ENCODE measurements around the gene LHFPL6. TPM values are rescaled to one million over a fixed set of nuclear protein-coding genes. Genes with fewer than 3 reads are reported as not detected.

Gene LHFPL6
- total and polyA plus RNA-seq, 9 of the 15 experiments (the other 6 are each of a cell fraction or from before 2014, with no cell fraction given), result 0.18 TPM; not detected in 8

- no peak for FAIRE-seq
- ATAC-seq, result no peak
- intact Hi-C loops (cut with micrococcal nuclease) (no loop called here), in situ Hi-C loops (cut with MboI) (no loop called here)
- Histone ChIP-seq H2AFZ (ENCODE audit: low read depth, low read length) (no peak overlapping the region), H3K9me3 (replicated peaks; ENCODE audit: control insufficient read depth, insufficient read depth, low read depth, low read length) (no peaks in the 10 kb centered on the region), H3K79me2 (ENCODE audit: control insufficient read depth, insufficient read depth, low read length) (no peaks in the 10 kb centered on the region), H3K27me3 (ENCODE audit: control insufficient read depth in 2 of 2, insufficient read depth in 2 of 2, low read length in 2 of 2) (no peaks in the 10 kb centered on the region), H3K27ac (ENCODE audit: extremely low read depth, low read depth, low read length) (no peak overlapping the region), H3K9me1 (ENCODE audit: control insufficient read depth, insufficient read depth, low read length) (no peaks in the 10 kb centered on the region), H3K36me3 (ENCODE audit: control insufficient read depth, insufficient read depth, low read length) (no peaks in the 10 kb centered on the region), H3K4me2 (ENCODE audit: insufficient read depth, low read length) (no peak overlapping the region), H3K9ac (ENCODE audit: insufficient read depth in 1 of 2, low read depth in 2 of 2, low read length in 2 of 2) (no peak overlapping the region), H4K20me1 (replicated peaks; ENCODE audit: control insufficient read depth, insufficient read depth, low read length) (no peaks in the 10 kb centered on the region), H3K4me1 (replicated peaks in 1 of 2; ENCODE audit: control insufficient read depth in 2 of 2, insufficient read depth in 2 of 2, low read length in 2 of 2) (no peaks in the 10 kb centered on the region), H3K4me3 (no peak overlapping the region)
- BruUV-seq (replicated peaks), result no TSS peak
- ChIA-PET CTCF (ENCODE audit: low intra/inter-chr PET ratio) (no interaction called here), POLR2A (no interaction called here)
- WGBS (ENCODE audit: insufficient coverage, low coverage, missing lambda C conversion rate), result 0% methylated on average over 3 of the region's 3 CpGs
- no peak for DNase-seq (ENCODE audit: extremely low read depth in 1 of 4, low spot score in 3 of 4)
- no peak for TF ChIP-seq ZNF197 (CRISPR knock-in tag; IDR thresholded peaks at IDR 0.05; ENCODE audit: low read depth)
- TF ChIP-seq KLF10 (CRISPR knock-in tag; IDR thresholded peaks at IDR 0.05), result no peak
- TF ChIP-seq MECOM (CRISPR knock-in tag; IDR thresholded peaks at IDR 0.05), result no peak
- no peak for TF ChIP-seq ZFP36 (IDR thresholded peaks at IDR 0.05; ENCODE audit: low read depth, low read length, partially characterized antibody)
- no peak for TF ChIP-seq HNRNPK (IDR thresholded peaks at IDR 0.05; ENCODE audit: low read depth, low read length, poor library complexity, severe bottlenecking)
- no peak for TF ChIP-seq ELF4 (CRISPR knock-in tag; IDR thresholded peaks at IDR 0.05)
- no peak for TF ChIP-seq HMBOX1 (IDR thresholded peaks at IDR 0.05)
- TF ChIP-seq DLX4 (CRISPR knock-in tag; IDR thresholded peaks at IDR 0.05), result no peak
- TF ChIP-seq SLC30A9 (CRISPR knock-in tag; IDR thresholded peaks at IDR 0.05), result no peak
These were observed 252.5 kb downstream of the LHFPL6 start for GRCh38 chr13:39350461-39350881.
